Natural killer cell (primary cell): ENCODE results near the gene C12orf43. TPM values are rescaled to one million over a fixed set of nuclear protein-coding genes. Genes with fewer than 3 reads are reported as not detected.

Experiments
- ATAC-seq, 3 donors: fragments of 150-1000 bp in 2 of 3; fragments of 200-7000 bp in 1 of 3; cut with Tn5 transposase; 1 replicate in 1 of 3; 2 replicates in 2 of 3; pipeline ENCODE4 v1.10.0; 2021; ENCODE audit warnings: mild to moderate bottlenecking in 2 of 3, moderate library complexity in 2 of 3
- DNase-seq, 2 donors: peaks; one replicate each; pipeline versions ENCODE4 v3.0.0 to v3.0.0-alpha.2; 2013 to 2021; ENCODE audit warnings: mixed read lengths in 1 of 2
- H3K27ac ChIP-seq: one replicate; pipeline ENCODE4 v1.5.1; 2013; ENCODE audit warnings: mild to moderate bottlenecking, low read length
- H3K27me3 ChIP-seq: one replicate; pipeline ENCODE4 v1.6.1; 2013; ENCODE audit warnings: low read length; ENCODE audit not compliant: control insufficient read depth, insufficient read depth
- H3K36me3 ChIP-seq: one replicate; pipeline ENCODE4 v1.6.1; 2013; ENCODE audit warnings: low read length; ENCODE audit not compliant: control insufficient read depth, insufficient read depth
- H3K4me1 ChIP-seq: one replicate; pipeline ENCODE4 v1.6.1; 2013; ENCODE audit warnings: low read length; ENCODE audit not compliant: control insufficient read depth, insufficient read depth
- H3K4me3 ChIP-seq: one replicate; pipeline ENCODE4 v1.5.1; 2013; ENCODE audit warnings: low read length
- H3K9me3 ChIP-seq: one replicate; pipeline ENCODE4 v1.6.1; 2013; ENCODE audit warnings: low read length; ENCODE audit not compliant: control insufficient read depth, insufficient read depth
- H3K27ac Mint-ChIP-seq, 2 donors: one replicate each; pipeline ENCODE4 v1.8.0; 2022; ENCODE audit warnings: mild to moderate bottlenecking in 2 of 2, mixed read lengths in 2 of 2, moderate library complexity in 1 of 2
- H3K27me3 Mint-ChIP-seq, 2 donors: one replicate each; pipeline ENCODE4 v1.8.0; 2022; ENCODE audit warnings: low read depth in 2 of 2, mixed read lengths in 2 of 2
- H3K36me3 Mint-ChIP-seq: one replicate; pipeline ENCODE4 v1.8.0; 2022; ENCODE audit warnings: mixed read lengths
- H3K4me1 Mint-ChIP-seq, 2 donors: one replicate each; pipeline ENCODE4 v1.8.0; 2022; ENCODE audit warnings: mixed read lengths in 2 of 2
- H3K4me3 Mint-ChIP-seq: one replicate; pipeline ENCODE4 v1.8.0; 2022; ENCODE audit warnings: mild to moderate bottlenecking, moderate library complexity, mixed read lengths
- H3K9me3 Mint-ChIP-seq, 2 donors: one replicate each; pipeline ENCODE4 v1.8.0; 2022; ENCODE audit warnings: mixed read lengths in 2 of 2
- WGBS: methylation state at CpG from one replicate; pipeline ENCODE4 v1.1.7; 2013; ENCODE audit warnings: missing lambda C conversion rate; ENCODE audit not compliant: insufficient coverage; 5-methylcytosine and 5-hydroxymethylcytosine counted together
- intact Hi-C: fragments of 100-400 bp; cut with micrococcal nuclease; formaldehyde crosslinking; loops from one replicate; pipeline ENCODE4 v1.14.2; 2022
- total RNA-seq, 4 donors: library from RNA; stranded (reverse); fragments of 120-200 nt in 1 of 4; gene quantifications; one replicate each; pipeline versions ENCODE4 v1.2.3 to v1.2.4, GENCODE V29; 2013 to 2022
- TF ChIP-seq, protein P1 (sequence below): fragments of 200-600 bp; IDR thresholded peaks from one replicate; pipeline ENCODE4 v1.8.0; 2022; ENCODE audit warnings: antibody characterized with exemption

The C12orf43 gene
- total RNA-seq, 3 donors from 2014 or later (not counting 1 experiment from before 2014, with no cell fraction given): 16.0 to 19.9 (median 18.0) TPM

DNA sequence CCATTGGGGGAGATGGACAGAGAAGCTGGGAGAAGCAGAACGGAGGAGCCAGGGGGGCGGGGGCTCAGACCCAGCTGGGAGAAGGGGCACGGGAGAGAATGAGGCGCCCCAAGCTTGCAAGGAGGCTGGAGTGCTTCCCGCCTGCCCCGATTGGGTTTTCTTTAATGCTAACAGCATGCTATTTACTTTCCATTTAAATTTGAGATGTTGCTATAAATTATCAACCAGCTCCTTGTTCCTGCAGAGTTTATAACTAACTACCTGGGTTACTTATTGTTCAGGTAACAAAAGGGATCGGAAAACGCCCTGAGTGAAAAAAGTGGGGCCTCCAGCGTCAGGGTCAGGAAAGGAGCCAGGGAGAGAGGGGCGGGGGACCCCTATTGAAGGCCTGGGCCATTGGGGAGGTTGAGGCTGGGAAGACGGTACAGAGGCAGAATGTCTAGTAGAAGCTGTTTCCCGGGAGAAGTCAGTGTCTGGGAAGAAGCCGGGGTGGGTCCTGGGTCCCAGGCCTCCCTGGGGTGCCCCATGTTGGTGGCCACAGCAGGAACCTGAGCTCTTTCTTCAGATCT lies 35.4 kb downstream of the C12orf43 start:
- H3K36me3 ChIP-seq: no peaks in the 10 kb centered on the region
- intact Hi-C loops: no loop called here
- DNase-seq (no peak), ATAC-seq (no peak)
- TF ChIP-seq, protein P1, sequence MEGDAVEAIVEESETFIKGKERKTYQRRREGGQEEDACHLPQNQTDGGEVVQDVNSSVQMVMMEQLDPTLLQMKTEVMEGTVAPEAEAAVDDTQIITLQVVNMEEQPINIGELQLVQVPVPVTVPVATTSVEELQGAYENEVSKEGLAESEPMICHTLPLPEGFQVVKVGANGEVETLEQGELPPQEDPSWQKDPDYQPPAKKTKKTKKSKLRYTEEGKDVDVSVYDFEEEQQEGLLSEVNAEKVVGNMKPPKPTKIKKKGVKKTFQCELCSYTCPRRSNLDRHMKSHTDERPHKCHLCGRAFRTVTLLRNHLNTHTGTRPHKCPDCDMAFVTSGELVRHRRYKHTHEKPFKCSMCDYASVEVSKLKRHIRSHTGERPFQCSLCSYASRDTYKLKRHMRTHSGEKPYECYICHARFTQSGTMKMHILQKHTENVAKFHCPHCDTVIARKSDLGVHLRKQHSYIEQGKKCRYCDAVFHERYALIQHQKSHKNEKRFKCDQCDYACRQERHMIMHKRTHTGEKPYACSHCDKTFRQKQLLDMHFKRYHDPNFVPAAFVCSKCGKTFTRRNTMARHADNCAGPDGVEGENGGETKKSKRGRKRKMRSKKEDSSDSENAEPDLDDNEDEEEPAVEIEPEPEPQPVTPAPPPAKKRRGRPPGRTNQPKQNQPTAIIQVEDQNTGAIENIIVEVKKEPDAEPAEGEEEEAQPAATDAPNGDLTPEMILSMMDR: no peak
- Mint-ChIP-seq H3K4me3 (no peak overlapping the region), H3K9me3 (no peaks in the 10 kb centered on the region), H3K27ac (no peak overlapping the region), H3K36me3 (no peaks in the 10 kb centered on the region), H3K4me1 (no peaks in the 10 kb centered on the region), H3K27me3 (peaks cover 0 to 3% of the 10 kb centered on the region in 2 donors)
- H3K27me3 ChIP-seq: no peaks in the 10 kb centered on the region
- H3K27ac ChIP-seq: no peak overlapping the region
- 88% methylated on average over 12 of the region's 13 CpGs for WGBS
- no peaks in the 10 kb centered on the region for H3K4me1 ChIP-seq
- no peak overlapping the region for H3K4me3 ChIP-seq
- H3K9me3 ChIP-seq: no peaks in the 10 kb centered on the region

DNA sequence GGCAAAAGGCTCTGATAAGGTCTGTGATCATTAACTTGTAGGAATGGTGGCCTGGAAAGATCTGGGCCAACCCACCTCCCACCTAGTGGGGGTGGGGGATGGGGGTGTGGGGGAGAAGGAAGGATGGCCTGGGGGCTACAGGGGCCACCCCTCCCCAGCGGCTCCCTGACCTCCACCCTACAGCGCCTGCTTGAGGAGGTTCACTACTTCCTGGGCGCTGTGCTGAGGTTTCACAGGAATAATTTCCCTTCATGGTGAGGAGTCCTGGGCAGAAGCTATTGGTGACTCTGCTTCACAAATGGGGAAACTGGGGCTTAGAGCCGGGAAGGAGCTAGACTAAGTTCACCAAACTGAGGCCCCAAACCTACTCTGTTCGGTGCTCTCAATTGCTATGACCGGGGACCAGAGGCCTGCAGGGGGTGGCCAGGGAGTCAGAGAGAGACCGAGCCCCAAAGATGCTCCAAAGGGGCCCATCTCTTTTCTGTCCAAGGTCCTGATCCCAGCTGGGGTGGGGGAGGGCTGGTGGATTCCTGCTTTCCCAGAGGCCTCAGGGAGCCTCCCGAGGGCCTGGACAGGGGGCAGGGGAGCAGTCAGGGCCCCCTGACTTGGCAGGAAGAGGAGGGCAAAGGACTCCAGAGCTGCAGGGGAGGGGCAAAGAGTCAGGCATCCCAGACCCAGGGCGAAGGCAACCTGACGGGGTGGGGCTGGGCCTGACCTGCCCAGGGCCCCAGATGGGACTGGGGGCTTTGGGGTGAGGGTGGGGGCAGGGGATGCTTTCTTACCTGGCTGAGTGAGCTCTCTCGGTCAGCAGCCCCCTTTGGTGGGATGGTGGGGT lies 36.2 kb downstream of the C12orf43 start:
- Histone ChIP-seq H3K9me3 (no peaks in the 10 kb centered on the region), H3K27ac (no peak overlapping the region), H3K27me3 (no peaks in the 10 kb centered on the region), H3K4me1 (no peaks in the 10 kb centered on the region), H3K36me3 (no peaks in the 10 kb centered on the region), H3K4me3 (no peak overlapping the region)
- Mint-ChIP-seq H3K9me3 (no peaks in the 10 kb centered on the region), H3K4me3 (no peak overlapping the region), H3K36me3 (no peaks in the 10 kb centered on the region), H3K27me3 (peaks cover 0 to 3% of the 10 kb centered on the region in 2 donors), H3K27ac (no peak overlapping the region), H3K4me1 (no peaks in the 10 kb centered on the region)
- DNase-seq (no peak), ATAC-seq (no peak)
- TF ChIP-seq, protein P1: no peak
- WGBS: 87% methylated on average over 10 of the region's 11 CpGs
- intact Hi-C loops: no loop called here

DNA sequence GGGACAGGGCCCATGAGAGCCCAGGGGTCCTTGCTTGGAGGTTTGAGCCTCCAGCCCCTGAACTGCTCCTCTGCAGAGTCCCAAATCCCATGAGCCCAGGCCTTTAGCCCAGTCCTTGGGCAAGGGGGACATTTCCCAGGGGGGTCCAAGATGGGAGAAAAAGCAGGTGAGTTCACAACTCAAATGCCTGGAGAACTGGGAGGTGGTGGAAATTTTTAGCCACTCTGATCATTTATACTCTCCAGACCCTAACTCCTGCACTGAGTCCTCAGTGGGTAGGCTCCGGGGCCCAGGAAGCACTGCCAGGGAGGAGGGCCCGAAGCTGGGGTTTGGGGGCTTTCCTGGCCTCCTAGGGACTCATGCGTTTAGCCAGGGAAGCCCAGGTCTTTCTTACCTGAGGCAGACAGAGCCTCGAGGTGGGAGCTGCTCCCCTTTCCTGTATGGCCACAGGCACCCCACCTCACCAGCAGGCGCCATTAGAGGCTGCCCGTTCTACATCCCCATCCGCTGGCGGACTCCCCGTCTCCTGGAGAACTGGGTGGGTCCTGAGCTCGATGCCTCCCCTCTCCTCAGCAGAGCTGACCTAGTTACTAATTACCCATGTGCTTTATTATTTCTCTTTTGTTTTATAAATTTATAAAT lies 36.9 kb downstream of the C12orf43 start:
- H3K36me3 ChIP-seq: no peaks in the 10 kb centered on the region
- Mint-ChIP-seq H3K36me3 (no peaks in the 10 kb centered on the region), H3K9me3 (no peaks in the 10 kb centered on the region), H3K27ac (no peak overlapping the region), H3K4me1 (no peaks in the 10 kb centered on the region), H3K4me3 (no peak overlapping the region), H3K27me3 (peaks cover 0 to 2% of the 10 kb centered on the region in 2 donors)
- no peak for DNase-seq
- 89% methylated on average over 9 of the region's 10 CpGs for WGBS
- intact Hi-C loops: no loop called here
- H3K4me3 ChIP-seq: no peak overlapping the region
- ATAC-seq: no peak
- H3K27me3 ChIP-seq: no peaks in the 10 kb centered on the region
- H3K4me1 ChIP-seq: no peaks in the 10 kb centered on the region
- H3K27ac ChIP-seq: no peak overlapping the region
- no peaks in the 10 kb centered on the region for H3K9me3 ChIP-seq
- TF ChIP-seq, protein P1: no peak
